Mesothelial cell of epicardium (in vitro differentiated cells): ENCODE data around the gene RAD51B. TPM values are rescaled to one million over a fixed set of nuclear protein-coding genes. Genes with fewer than 3 reads are reported as not detected.

Source experiments
- DNase-seq, 2 experiments: peaks; one replicate each; pipeline ENCODE4 v3.0.0; 2021; ENCODE audit warnings: low spot score in 2 of 2; ENCODE audit not compliant: unreplicated experiment in 2 of 2
- H3K27ac Mint-ChIP-seq: 2 replicates; pipeline ENCODE4 v1.8.0; 2021; ENCODE audit warnings: mixed read lengths
- H3K27me3 Mint-ChIP-seq: 2 replicates; pipeline ENCODE4 v1.8.0; 2021; ENCODE audit warnings: low read depth, mixed read lengths
- H3K36me3 Mint-ChIP-seq: 2 replicates; pipeline ENCODE4 v1.8.0; 2021; ENCODE audit warnings: mixed read lengths
- H3K4me1 Mint-ChIP-seq: 2 replicates; pipeline ENCODE4 v1.8.0; 2021; ENCODE audit warnings: mixed read lengths
- H3K4me3 Mint-ChIP-seq: 2 replicates; pipeline ENCODE4 v1.8.0; 2021; ENCODE audit warnings: mild to moderate bottlenecking, moderate library complexity, mixed read lengths
- H3K9me3 Mint-ChIP-seq: 2 replicates; pipeline ENCODE4 v1.8.0; 2021; ENCODE audit warnings: mixed read lengths
- total RNA-seq: library from RNA; stranded (reverse); gene quantifications from 3 replicates; pipeline ENCODE4 v1.2.1, GENCODE V29; 2021
- TF ChIP-seq, protein P1 (sequence below): fragments of 200-600 bp; sonication (generic); IDR thresholded peaks from one replicate; pipeline ENCODE4 v1.5.0; 2021; ENCODE audit warnings: antibody characterized with exemption; ENCODE audit not compliant: unreplicated experiment

Gene RAD51B
- total RNA-seq, 1 donor from 2014 or later, result 34.7 TPM

DNA sequence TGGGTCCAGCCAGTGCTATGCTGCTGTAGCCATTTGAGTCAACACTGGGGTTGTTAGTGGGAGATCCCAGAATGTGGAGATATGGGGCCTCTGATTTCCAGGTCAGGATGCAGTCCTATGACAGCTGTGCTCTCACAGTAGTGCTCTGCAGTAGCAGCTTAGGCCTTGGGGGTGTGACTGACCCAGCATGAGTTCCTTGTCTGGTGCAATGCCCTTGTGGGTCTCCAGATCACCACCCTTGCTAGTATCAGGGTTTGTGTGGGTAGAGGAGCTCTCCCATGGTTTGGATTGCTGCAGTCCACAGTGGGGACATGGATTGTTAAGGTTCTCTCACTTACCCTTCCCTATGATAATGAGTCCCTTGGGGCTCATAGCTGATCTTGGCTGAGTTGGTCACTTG is 113.7 kb downstream of the RAD51B start:
- Mint-ChIP-seq H3K27me3 (no peaks in the 10 kb centered on the region), H3K9me3 (peaks cover 25% of the 10 kb centered on the region), H3K4me3 (no peak overlapping the region), H3K36me3 (peaks cover 23% of the 10 kb centered on the region), H3K4me1 (peaks cover 24% of the 10 kb centered on the region), H3K27ac (peak overlapping the region; percentile 58)
- DNase-seq, result no peak
- TF ChIP-seq, protein P1, sequence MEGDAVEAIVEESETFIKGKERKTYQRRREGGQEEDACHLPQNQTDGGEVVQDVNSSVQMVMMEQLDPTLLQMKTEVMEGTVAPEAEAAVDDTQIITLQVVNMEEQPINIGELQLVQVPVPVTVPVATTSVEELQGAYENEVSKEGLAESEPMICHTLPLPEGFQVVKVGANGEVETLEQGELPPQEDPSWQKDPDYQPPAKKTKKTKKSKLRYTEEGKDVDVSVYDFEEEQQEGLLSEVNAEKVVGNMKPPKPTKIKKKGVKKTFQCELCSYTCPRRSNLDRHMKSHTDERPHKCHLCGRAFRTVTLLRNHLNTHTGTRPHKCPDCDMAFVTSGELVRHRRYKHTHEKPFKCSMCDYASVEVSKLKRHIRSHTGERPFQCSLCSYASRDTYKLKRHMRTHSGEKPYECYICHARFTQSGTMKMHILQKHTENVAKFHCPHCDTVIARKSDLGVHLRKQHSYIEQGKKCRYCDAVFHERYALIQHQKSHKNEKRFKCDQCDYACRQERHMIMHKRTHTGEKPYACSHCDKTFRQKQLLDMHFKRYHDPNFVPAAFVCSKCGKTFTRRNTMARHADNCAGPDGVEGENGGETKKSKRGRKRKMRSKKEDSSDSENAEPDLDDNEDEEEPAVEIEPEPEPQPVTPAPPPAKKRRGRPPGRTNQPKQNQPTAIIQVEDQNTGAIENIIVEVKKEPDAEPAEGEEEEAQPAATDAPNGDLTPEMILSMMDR, result no peak

DNA sequence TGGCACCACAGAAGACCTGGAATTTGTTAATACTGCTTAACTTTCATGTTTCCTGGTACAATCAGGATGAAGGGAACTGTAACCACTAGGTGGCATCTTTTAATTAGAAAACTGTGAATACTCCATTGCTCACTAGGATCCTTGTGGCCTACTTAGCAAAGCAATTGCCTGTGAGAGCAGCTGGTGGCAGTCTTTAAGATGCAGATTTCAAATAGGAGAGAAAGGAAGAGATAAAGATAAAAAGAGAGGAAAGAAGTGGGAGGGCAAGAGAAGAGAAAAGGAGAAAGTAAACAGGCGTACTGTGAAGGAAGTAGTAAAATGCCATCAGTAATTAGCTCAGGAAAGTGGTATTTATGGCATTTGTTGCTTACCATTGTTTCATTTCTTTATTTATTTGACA is 114.5 kb downstream of the RAD51B start:
- peaks cover 30% of the 10 kb centered on the region for H3K4me1 Mint-ChIP-seq
- H3K27me3 Mint-ChIP-seq, result no peaks in the 10 kb centered on the region
- peaks cover 19% of the 10 kb centered on the region for H3K9me3 Mint-ChIP-seq
- H3K4me3 Mint-ChIP-seq, result no peak overlapping the region
- peak overlapping the region; percentile 86 for H3K27ac Mint-ChIP-seq
- H3K36me3 Mint-ChIP-seq, result peaks cover 19% of the 10 kb centered on the region
- TF ChIP-seq, protein P1, result peak; percentile 59
- DNase-seq, result no peak

DNA sequence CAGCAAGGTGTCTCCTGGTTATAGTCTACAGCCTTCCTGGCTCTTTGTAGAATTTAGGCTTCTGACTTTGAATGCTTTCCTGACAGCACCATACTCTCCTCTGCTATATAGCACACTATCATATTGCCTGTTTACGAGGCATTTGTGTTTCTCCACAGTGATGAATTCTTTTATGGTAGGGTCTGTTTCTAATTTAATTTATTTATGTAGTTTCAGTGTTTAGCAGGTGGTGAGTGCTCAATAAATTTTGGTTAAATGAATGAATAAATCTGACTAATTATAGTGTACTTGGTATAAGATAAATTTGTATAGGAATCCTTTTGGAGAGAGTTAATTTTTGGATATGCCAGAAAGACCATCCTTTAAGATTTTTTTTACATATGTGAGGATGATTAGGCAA is 115.3 kb downstream of the RAD51B start:
- Mint-ChIP-seq H3K27me3 (no peaks in the 10 kb centered on the region), H3K36me3 (peaks cover 12% of the 10 kb centered on the region), H3K4me1 (peaks cover 36% of the 10 kb centered on the region), H3K27ac (peak overlapping the region; percentile 67), H3K4me3 (no peak overlapping the region), H3K9me3 (peaks cover 11% of the 10 kb centered on the region)
- no peak for DNase-seq
- TF ChIP-seq, protein P1, result no peak

DNA sequence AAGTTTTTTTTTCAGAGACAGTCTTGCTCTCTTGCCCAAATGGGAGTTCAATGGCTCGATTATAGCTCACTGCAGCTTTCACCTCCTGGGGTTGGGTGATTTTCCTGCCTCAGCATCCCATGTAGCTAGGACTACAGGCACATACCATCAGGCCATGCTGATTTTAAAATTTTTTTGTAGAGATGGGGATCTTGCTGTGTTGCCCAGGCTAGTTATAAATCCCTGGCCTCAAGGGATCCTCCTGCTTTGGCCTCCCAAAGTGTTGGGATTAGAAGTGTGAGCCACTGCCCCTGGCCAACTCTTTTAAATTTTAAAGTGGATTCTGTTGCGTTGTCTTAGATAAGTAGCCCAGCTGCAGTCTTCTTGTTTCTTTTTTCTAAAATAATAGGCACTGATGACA is 115.8 kb downstream of the RAD51B start:
- H3K27ac Mint-ChIP-seq, result peak overlapping the region; percentile 16
- H3K36me3 Mint-ChIP-seq, result peaks cover 7% of the 10 kb centered on the region
- H3K27me3 Mint-ChIP-seq, result no peaks in the 10 kb centered on the region
- no peak overlapping the region for H3K4me3 Mint-ChIP-seq
- no peak for DNase-seq
- H3K9me3 Mint-ChIP-seq, result peaks cover 6% of the 10 kb centered on the region
- H3K4me1 Mint-ChIP-seq, result peaks cover 37% of the 10 kb centered on the region
- TF ChIP-seq, protein P1, result no peak

DNA sequence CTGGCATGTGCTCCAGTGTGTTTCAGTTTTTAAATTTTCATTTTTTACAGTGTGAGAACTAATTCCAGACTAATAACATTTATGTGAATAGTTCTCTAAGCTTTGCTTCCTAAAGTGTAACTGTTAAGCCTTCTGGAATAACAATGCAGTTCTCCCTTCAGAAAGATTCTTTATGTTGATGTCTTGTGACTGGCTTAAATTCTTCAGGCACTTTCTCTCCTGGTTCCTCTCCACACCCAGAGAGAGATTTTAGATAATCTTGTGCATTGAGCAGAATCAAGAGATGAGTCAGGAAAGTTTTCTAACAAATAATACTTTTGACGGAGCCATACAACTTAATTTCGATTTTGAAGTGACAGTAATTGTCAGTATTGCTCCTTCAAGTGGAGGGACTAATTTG is 118.5 kb downstream of the RAD51B start:
- H3K27me3 Mint-ChIP-seq, result no peaks in the 10 kb centered on the region
- no peaks in the 10 kb centered on the region for H3K9me3 Mint-ChIP-seq
- no peak for DNase-seq
- peak overlapping the region; percentile 87 for H3K27ac Mint-ChIP-seq
- H3K4me3 Mint-ChIP-seq, result no peak overlapping the region
- H3K4me1 Mint-ChIP-seq, result peaks cover 62% of the 10 kb centered on the region
- no peaks in the 10 kb centered on the region for H3K36me3 Mint-ChIP-seq
- TF ChIP-seq, protein P1, result no peak
